SK-N-SH (cell line): ENCODE results near the gene GRM2. TPM values are rescaled to one million over a fixed set of nuclear protein-coding genes. Genes with fewer than 3 reads are reported as not detected.
A peak's percentile ranks its signal among the peaks of the same experiment; 100 is the strongest.

Source experiments
- CTCF ChIA-PET: fragments of 300-600, 350-600 bp; formaldehyde crosslinking; extraction: SDS; loops from one replicate; lab custom pipeline; 2021; lab: Yijun Ruan, JAX
- POLR2A ChIA-PET: fragments of 350-600 bp; sonication (Branson Sonifier 250); formaldehyde crosslinking; extraction: SDS; loops from one replicate; lab custom pipeline; 2020; ENCODE audit warnings: antibody characterized with exemption, inconsistent platforms; lab: Yijun Ruan, JAX
- DNase-seq: peaks from one replicate; pipeline ENCODE4 v3.0.0; 2012
- H2AFZ ChIP-seq: fragments of 200-600 bp; sonication (generic); 2 replicates; pipeline ENCODE4 v1.8.1; 2016; ENCODE audit warnings: antibody characterized with exemption, mild to moderate bottlenecking, low read depth
- H3F3A ChIP-seq: fragments of 200-600 bp; sonication (generic); replicated peaks from 2 replicates; pipeline ENCODE3; 2016; ENCODE audit warnings: antibody characterized with exemption, mild to moderate bottlenecking; ENCODE audit not compliant: insufficient read depth
- H3K27ac ChIP-seq, 2 experiments: fragments of 200-500 bp in 1 of 2; fragments of 200-600 bp in 1 of 2; sonication (Bioruptor generic) in 1 of 2; sonication (generic), shearing (Covaris generic) in 1 of 2; 2 replicates each; pipeline versions ENCODE4 v1.5.1 to v1.6.1; 2014 to 2016; ENCODE audit warnings: low read depth in 2 of 2, inconsistent platforms in 1 of 2, low read length in 1 of 2, mild to moderate bottlenecking in 1 of 2, mixed read lengths in 1 of 2
- H3K27me3 ChIP-seq: fragments of 200-600 bp; sonication (generic), shearing (Covaris generic); 2 replicates; pipeline ENCODE4 v1.6.1; 2016; ENCODE audit warnings: mixed run types; ENCODE audit not compliant: insufficient read depth
- H3K36me3 ChIP-seq, 2 experiments: fragments of 200-500 bp in 1 of 2; fragments of 200-600 bp in 1 of 2; sonication (Bioruptor generic) in 1 of 2; sonication (generic) in 1 of 2; replicated peaks in 1 of 2; 2 replicates each; pipeline versions ENCODE3 to v1.5.1; 2014 to 2016; ENCODE audit warnings: low read length in 1 of 2, mild to moderate bottlenecking in 1 of 2; ENCODE audit not compliant: insufficient read depth in 2 of 2, control insufficient read depth in 1 of 2
- H3K4me1 ChIP-seq, 2 experiments: fragments of 200-500 bp in 1 of 2; fragments of 200-600 bp in 1 of 2; sonication (Bioruptor generic) in 1 of 2; sonication (generic), shearing (Covaris generic) in 1 of 2; 2 replicates each; pipeline versions ENCODE4 v1.5.1 to v1.6.1; 2014 to 2016; ENCODE audit warnings: low read depth in 1 of 2, low read length in 1 of 2, mixed run types in 1 of 2; ENCODE audit not compliant: insufficient read depth in 2 of 2, control insufficient read depth in 1 of 2
- H3K4me2 ChIP-seq: fragments of 200-600 bp; sonication (generic), shearing (Covaris generic); 2 replicates; pipeline ENCODE4 v1.6.1; 2017; ENCODE audit warnings: mixed run types
- H3K4me3 ChIP-seq, 2 experiments: fragments of 200-500 bp in 1 of 2; fragments of 200-600 bp in 1 of 2; sonication (Bioruptor generic) in 1 of 2; sonication (generic), shearing (Covaris generic) in 1 of 2; 2 replicates each; pipeline versions ENCODE4 v1.5.1 to v1.8.1; 2014 to 2016; ENCODE audit warnings: low read depth in 2 of 2, inconsistent platforms in 1 of 2, low read length in 1 of 2, mild to moderate bottlenecking in 1 of 2, mixed read lengths in 1 of 2, moderate library complexity in 1 of 2
- H3K79me2 ChIP-seq: fragments of 200-600 bp; sonication (generic); 2 replicates; pipeline ENCODE4 v1.8.1; 2017; ENCODE audit warnings: mild to moderate bottlenecking; ENCODE audit not compliant: insufficient read depth
- H3K9ac ChIP-seq: fragments of 200-600 bp; sonication (generic); 2 replicates; pipeline ENCODE4 v1.6.1; 2017; ENCODE audit warnings: mixed run types
- H3K9me2 ChIP-seq: fragments of 200-600 bp; sonication (generic); 2 replicates; pipeline ENCODE4 v1.6.1; 2017; ENCODE audit warnings: mixed run types
- H3K9me3 ChIP-seq: fragments of 200-600 bp; sonication (generic); 2 replicates; pipeline ENCODE4 v1.6.1; 2017; ENCODE audit warnings: mixed run types, mild to moderate bottlenecking, moderate library complexity
- H4K20me1 ChIP-seq: fragments of 200-600 bp; sonication (generic); 2 replicates; pipeline ENCODE4 v1.6.1; 2017; ENCODE audit warnings: mild to moderate bottlenecking, mixed run types; ENCODE audit not compliant: insufficient read depth
- EZH2phosphoT487 ChIP-seq: fragments of 200-600 bp; sonication (generic); IDR thresholded peaks from 2 replicates; pipeline ENCODE4 v1.6.1; 2017; ENCODE audit warnings: low read depth, mixed run types, mild to moderate bottlenecking, antibody characterized with exemption, moderate library complexity, borderline replicate concordance
- FOSL2 ChIP-seq: IDR thresholded peaks from 2 replicates; pipeline ENCODE4 v1.4.0; 2012; ENCODE audit warnings: low read depth, mild to moderate bottlenecking, moderate library complexity, borderline replicate concordance
- GATA2 ChIP-seq: sonication (generic); formaldehyde crosslinking; IDR thresholded peaks from 2 replicates; pipeline ENCODE4 v1.5.0; 2020; ENCODE audit warnings: mild to moderate bottlenecking, missing genetic modification reagents
- NFIC ChIP-seq: IDR thresholded peaks from 2 replicates; pipeline ENCODE4 v1.4.0; 2012; ENCODE audit warnings: borderline replicate concordance
- RXRA ChIP-seq: IDR thresholded peaks from 2 replicates; pipeline ENCODE4 v1.4.0; 2012; ENCODE audit warnings: low read depth, mild to moderate bottlenecking, borderline replicate concordance
- TAF1 ChIP-seq: IDR thresholded peaks from 2 replicates; pipeline ENCODE4 v1.6.1; 2012; ENCODE audit warnings: low read depth, mild to moderate bottlenecking, low read length, moderate library complexity, borderline replicate concordance
- TCF12 ChIP-seq: IDR thresholded peaks from 2 replicates; pipeline ENCODE4 v1.4.0; 2012
- YY1 ChIP-seq: IDR thresholded peaks from 2 replicates; pipeline ENCODE4 v1.4.0; 2012; ENCODE audit warnings: low read depth, mild to moderate bottlenecking
- WGBS: methylation state at CpG from one replicate; pipeline ENCODE4 v1.1.6; 2017; ENCODE audit warnings: low lambda C conversion rate; 5-methylcytosine and 5-hydroxymethylcytosine counted together
- polyA plus RNA-seq, 3 experiments: library from polyadenylated mRNA; depleted of rRNA; stranded (reverse); fragments of >200 nt; gene quantifications; 2 replicates each; pipeline ENCODE4 v1.2.3, GENCODE V29; 2012
- TF ChIP-seq, protein P1 (sequence below): IDR thresholded peaks from 2 replicates; pipeline ENCODE4 v1.4.0; 2012; ENCODE audit warnings: low read depth, borderline replicate concordance
- TF ChIP-seq, protein P2 (sequence below): IDR thresholded peaks from 2 replicates; pipeline ENCODE4 v1.6.1; 2012; ENCODE audit warnings: mild to moderate bottlenecking, low read depth, low read length, moderate library complexity
- TF ChIP-seq, protein P3 (sequence below): fragments of 200-600 bp; sonication (generic); IDR thresholded peaks from 2 replicates; pipeline ENCODE4 v1.6.1; 2017; ENCODE audit warnings: antibody characterized with exemption, mild to moderate bottlenecking, moderate library complexity
- TF ChIP-seq, protein P4 (sequence below): IDR thresholded peaks from 2 replicates; pipeline ENCODE4 v1.4.0; 2012; ENCODE audit warnings: low read depth, borderline replicate concordance

GRM2 gene
- polyA plus RNA-seq, 1 of the 3 experiments (the other 2 are of a cell fraction) = 0.15 TPM

DNA sequence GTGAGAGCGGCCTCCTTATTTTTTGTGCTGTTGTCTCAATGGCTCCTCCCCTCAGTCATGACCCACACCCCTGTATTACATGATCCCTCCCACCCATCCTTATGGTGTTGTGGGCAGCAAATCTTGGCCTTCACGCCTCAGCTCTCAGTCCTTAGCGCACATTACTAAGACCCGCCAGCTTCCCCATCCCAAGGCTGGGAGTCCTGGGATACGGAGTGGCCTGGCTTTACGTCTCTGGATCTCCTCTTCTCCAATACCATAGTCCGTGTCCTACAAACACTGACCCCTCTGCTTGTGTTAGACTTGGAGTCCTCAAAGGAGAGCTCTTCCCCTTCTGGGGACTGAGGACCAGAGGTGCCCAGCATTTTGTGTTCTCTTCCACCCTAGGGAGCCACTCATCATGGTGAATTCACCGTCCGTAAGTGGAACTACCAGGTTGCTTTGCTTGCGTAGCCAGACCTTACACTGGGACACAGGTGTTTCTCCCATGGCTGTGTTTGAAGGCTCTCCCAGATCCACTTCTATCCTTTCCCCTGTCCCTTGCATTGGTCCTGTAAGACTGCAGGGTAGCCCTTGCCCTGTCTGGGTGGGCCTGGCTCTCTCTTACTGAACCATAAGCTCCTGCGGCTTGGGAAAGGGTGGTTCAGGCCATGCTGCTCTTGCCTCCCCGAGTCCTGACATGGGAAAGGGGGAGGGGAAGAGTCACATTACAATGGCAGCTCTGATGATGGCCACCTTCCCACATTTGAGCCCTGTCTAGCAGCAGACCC, 13.6 kb downstream of the GRM2 start:
- CTCF ChIA-PET = interaction anchor here (0.6 to 6.0 kb wide), 6 partner anchors 14 to 1196 kb away, joined by 3 to 138 read pairs (median 22); partner anchors contain the start of gene GRM2

More for the DNA sequence above, 13.6 kb downstream of the GRM2 start:
- Histone ChIP-seq H3K4me2 (no peak overlapping the region), H3K36me3 (no peaks in the 10 kb centered on the region), H3K9me2 (no peaks in the 10 kb centered on the region), H2AFZ (no peak overlapping the region), H3K4me3 (no peak overlapping the region), H4K20me1 (no peaks in the 10 kb centered on the region), H3K9ac (no peak overlapping the region), H3K79me2 (no peaks in the 10 kb centered on the region), H3K9me3 (no peaks in the 10 kb centered on the region), H3K27me3 (no peaks in the 10 kb centered on the region), H3K27ac (no peak overlapping the region), H3K4me1 (peaks cover 0 to 2% of the 10 kb centered on the region in 2 experiments; a peak in 1 of 4 replicates), H3F3A (no peaks in the 10 kb centered on the region)
- DNase-seq = peak; percentile 4
- 81% methylated on average over 12 of the region's 12 CpGs for WGBS
- POLR2A ChIA-PET = no interaction called here
- TF ChIP-seq, protein P1, sequence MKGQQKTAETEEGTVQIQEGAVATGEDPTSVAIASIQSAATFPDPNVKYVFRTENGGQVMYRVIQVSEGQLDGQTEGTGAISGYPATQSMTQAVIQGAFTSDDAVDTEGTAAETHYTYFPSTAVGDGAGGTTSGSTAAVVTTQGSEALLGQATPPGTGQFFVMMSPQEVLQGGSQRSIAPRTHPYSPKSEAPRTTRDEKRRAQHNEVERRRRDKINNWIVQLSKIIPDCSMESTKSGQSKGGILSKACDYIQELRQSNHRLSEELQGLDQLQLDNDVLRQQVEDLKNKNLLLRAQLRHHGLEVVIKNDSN = no peak
- TF ChIP-seq TCF12 = no peak
- TF ChIP-seq RXRA = no peak
- TF ChIP-seq YY1 = no peak
- TF ChIP-seq FOSL2 = no peak
- TF ChIP-seq, protein P2, sequence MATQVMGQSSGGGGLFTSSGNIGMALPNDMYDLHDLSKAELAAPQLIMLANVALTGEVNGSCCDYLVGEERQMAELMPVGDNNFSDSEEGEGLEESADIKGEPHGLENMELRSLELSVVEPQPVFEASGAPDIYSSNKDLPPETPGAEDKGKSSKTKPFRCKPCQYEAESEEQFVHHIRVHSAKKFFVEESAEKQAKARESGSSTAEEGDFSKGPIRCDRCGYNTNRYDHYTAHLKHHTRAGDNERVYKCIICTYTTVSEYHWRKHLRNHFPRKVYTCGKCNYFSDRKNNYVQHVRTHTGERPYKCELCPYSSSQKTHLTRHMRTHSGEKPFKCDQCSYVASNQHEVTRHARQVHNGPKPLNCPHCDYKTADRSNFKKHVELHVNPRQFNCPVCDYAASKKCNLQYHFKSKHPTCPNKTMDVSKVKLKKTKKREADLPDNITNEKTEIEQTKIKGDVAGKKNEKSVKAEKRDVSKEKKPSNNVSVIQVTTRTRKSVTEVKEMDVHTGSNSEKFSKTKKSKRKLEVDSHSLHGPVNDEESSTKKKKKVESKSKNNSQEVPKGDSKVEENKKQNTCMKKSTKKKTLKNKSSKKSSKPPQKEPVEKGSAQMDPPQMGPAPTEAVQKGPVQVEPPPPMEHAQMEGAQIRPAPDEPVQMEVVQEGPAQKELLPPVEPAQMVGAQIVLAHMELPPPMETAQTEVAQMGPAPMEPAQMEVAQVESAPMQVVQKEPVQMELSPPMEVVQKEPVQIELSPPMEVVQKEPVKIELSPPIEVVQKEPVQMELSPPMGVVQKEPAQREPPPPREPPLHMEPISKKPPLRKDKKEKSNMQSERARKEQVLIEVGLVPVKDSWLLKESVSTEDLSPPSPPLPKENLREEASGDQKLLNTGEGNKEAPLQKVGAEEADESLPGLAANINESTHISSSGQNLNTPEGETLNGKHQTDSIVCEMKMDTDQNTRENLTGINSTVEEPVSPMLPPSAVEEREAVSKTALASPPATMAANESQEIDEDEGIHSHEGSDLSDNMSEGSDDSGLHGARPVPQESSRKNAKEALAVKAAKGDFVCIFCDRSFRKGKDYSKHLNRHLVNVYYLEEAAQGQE = no peak
- TF ChIP-seq TAF1 = no peak
- no peak for TF ChIP-seq GATA2 (CRISPR knock-in tag)
- TF ChIP-seq, protein P3, sequence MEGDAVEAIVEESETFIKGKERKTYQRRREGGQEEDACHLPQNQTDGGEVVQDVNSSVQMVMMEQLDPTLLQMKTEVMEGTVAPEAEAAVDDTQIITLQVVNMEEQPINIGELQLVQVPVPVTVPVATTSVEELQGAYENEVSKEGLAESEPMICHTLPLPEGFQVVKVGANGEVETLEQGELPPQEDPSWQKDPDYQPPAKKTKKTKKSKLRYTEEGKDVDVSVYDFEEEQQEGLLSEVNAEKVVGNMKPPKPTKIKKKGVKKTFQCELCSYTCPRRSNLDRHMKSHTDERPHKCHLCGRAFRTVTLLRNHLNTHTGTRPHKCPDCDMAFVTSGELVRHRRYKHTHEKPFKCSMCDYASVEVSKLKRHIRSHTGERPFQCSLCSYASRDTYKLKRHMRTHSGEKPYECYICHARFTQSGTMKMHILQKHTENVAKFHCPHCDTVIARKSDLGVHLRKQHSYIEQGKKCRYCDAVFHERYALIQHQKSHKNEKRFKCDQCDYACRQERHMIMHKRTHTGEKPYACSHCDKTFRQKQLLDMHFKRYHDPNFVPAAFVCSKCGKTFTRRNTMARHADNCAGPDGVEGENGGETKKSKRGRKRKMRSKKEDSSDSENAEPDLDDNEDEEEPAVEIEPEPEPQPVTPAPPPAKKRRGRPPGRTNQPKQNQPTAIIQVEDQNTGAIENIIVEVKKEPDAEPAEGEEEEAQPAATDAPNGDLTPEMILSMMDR = no peak
- TF ChIP-seq EZH2phosphoT487 = no peak
- no peak for TF ChIP-seq NFIC
- TF ChIP-seq, protein P4, sequence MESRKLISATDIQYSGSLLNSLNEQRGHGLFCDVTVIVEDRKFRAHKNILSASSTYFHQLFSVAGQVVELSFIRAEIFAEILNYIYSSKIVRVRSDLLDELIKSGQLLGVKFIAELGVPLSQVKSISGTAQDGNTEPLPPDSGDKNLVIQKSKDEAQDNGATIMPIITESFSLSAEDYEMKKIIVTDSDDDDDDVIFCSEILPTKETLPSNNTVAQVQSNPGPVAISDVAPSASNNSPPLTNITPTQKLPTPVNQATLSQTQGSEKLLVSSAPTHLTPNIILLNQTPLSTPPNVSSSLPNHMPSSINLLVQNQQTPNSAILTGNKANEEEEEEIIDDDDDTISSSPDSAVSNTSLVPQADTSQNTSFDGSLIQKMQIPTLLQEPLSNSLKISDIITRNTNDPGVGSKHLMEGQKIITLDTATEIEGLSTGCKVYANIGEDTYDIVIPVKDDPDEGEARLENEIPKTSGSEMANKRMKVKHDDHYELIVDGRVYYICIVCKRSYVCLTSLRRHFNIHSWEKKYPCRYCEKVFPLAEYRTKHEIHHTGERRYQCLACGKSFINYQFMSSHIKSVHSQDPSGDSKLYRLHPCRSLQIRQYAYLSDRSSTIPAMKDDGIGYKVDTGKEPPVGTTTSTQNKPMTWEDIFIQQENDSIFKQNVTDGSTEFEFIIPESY = no peak
